Transverse colon (tissue), 4 donors: ENCODE data around the gene FAM110A. TPM values are rescaled to one million over a fixed set of nuclear protein-coding genes. Genes with fewer than 3 reads are reported as not detected.
"Not testable (repeated sequence)": the region's sequence is repeated elsewhere in the genome, so short reads cannot be mapped to it uniquely, and the experiment has no call there.

Experiments
- DNase-seq: peaks from one replicate; pipeline ENCODE4 v3.0.0-alpha.2; 2019
- H3K27ac ChIP-seq, 4 donors: fragments of 200-600 bp; sonication (generic); 2 replicates each; pipeline ENCODE4 v1.5.1; 2016 to 2018; ENCODE audit warnings: inconsistent platforms in 4 of 4
- H3K27me3 ChIP-seq: fragments of 200-600 bp; sonication (generic); 2 replicates; pipeline ENCODE4 v1.5.1; 2017; ENCODE audit warnings: inconsistent platforms
- H3K36me3 ChIP-seq, 4 donors: fragments of 200-600 bp; sonication (generic); 2 replicates each; pipeline ENCODE4 v1.5.1; 2017 to 2019; ENCODE audit warnings: inconsistent platforms in 4 of 4
- H3K4me1 ChIP-seq, 4 donors: fragments of 200-600 bp; sonication (generic); 2 replicates each; pipeline ENCODE4 v1.5.1; 2017 to 2020; ENCODE audit warnings: inconsistent platforms in 4 of 4
- H3K4me3 ChIP-seq, 4 donors: fragments of 200-600 bp; sonication (generic); 1 replicate in 1 of 4; 2 replicates in 3 of 4; pipeline versions ENCODE4 v1.5.1 to v1.6.1; 2017 to 2019; ENCODE audit warnings: inconsistent platforms in 4 of 4
- H3K9me3 ChIP-seq, 2 donors: fragments of 200-600 bp; sonication (generic); 2 replicates each; pipeline ENCODE4 v1.5.1; 2017 to 2019; ENCODE audit warnings: inconsistent platforms in 2 of 2
- CTCF ChIP-seq, 5 experiments: fragments of 200-600 bp in 3 of 5; fragments of 450-650 bp in 2 of 5; sonication (generic) in 3 of 5; IDR thresholded peaks; 1 replicate in 2 of 5; 2 replicates in 3 of 5; pipeline ENCODE4 v1.5.1; 2016 to 2017; ENCODE audit warnings: antibody characterized with exemption in 5 of 5, inconsistent platforms in 3 of 5, mild to moderate bottlenecking in 2 of 5, moderate library complexity in 1 of 5
- EP300 ChIP-seq: sonication (generic); formaldehyde crosslinking; IDR thresholded peaks from one replicate; pipeline ENCODE4 v1.6.1; 2017; ENCODE audit warnings: antibody characterized with exemption, low read depth
- POLR2A ChIP-seq: fragments of 450-650 bp; IDR thresholded peaks from one replicate; pipeline ENCODE4 v1.6.1; 2016; ENCODE audit warnings: antibody characterized with exemption, mild to moderate bottlenecking, moderate library complexity
- POLR2AphosphoS5 ChIP-seq, 3 donors: sonication (generic); formaldehyde crosslinking; IDR thresholded peaks; one replicate each; pipeline ENCODE4 v1.6.1; 2016; ENCODE audit warnings: antibody characterized with exemption in 3 of 3
- WGBS, 2 donors: methylation state at CpG; one replicate each; pipeline ENCODE4 v1.1.5; 2018; ENCODE audit warnings: low coverage in 1 of 2; 5-methylcytosine and 5-hydroxymethylcytosine counted together
- in situ Hi-C, 4 donors: fragments of 200-750 bp; cut with MboI; loops; one replicate each; pipeline versions ENCODE4 v1.15.0 to v1.15.1; 2017; ENCODE audit warnings: low sequenced_read_pairs in 3 of 4, low pct_ligation_motif_present in 1 of 4, low pct_unique_long_range_greater_than_20kb in 1 of 4
- intact Hi-C: fragments of 100-400 bp; cut with DNase I; formaldehyde crosslinking; loops from one replicate; pipeline ENCODE4 v1.15.1; 2023; ENCODE audit warnings: low total_unique reads
- total RNA-seq, 4 donors: library from RNA; depleted of rRNA; stranded (reverse); fragments of >200 nt; gene quantifications; one replicate each; pipeline ENCODE4 v1.1.0, GENCODE V29; 2016

FAM110A gene
- total RNA-seq, 4 donors from 2014 or later, result 4.0 to 14.6 (median 6.9) TPM

GRCh38 chr20:890666-891057 lies 57.1 kb downstream of the FAM110A start:
- no peak for DNase-seq
- intact Hi-C loops, result no loop called here
- H3K27ac ChIP-seq, result no peak overlapping the region
- no peak overlapping the region for H3K4me3 ChIP-seq
- H3K4me1 ChIP-seq, result peaks cover 0 to 3% (median 0%) of the 10 kb centered on the region in 4 donors
- no peaks in the 10 kb centered on the region for H3K36me3 ChIP-seq
- 77 to 93% methylated on average over 6 of the region's 6 CpGs for WGBS, 2 donors
- H3K27me3 ChIP-seq, result peaks cover 2% of the 10 kb centered on the region
- TF ChIP-seq EP300, result no peak
- TF ChIP-seq POLR2A, result no peak
- no peak for TF ChIP-seq POLR2AphosphoS5 (IDR thresholded peaks at IDR 0.05)
- TF ChIP-seq CTCF (IDR thresholded peaks at IDR 0.05), result no peak
- no peaks in the 10 kb centered on the region for H3K9me3 ChIP-seq
- in situ Hi-C loops, result no loop called here

- no peak for DNase-seq
- Histone ChIP-seq H3K4me1 (peaks cover 0 to 3% (median 0%) of the 10 kb centered on the region in 4 donors), H3K36me3 (no peaks in the 10 kb centered on the region), H3K4me3 (no peak overlapping the region), H3K27me3 (no peaks in the 10 kb centered on the region), H3K27ac (no peak overlapping the region), H3K9me3 (no peaks in the 10 kb centered on the region)
- in situ Hi-C loops, result no loop called here
- TF ChIP-seq POLR2A (no peak), EP300 (no peak), CTCF (IDR thresholded peaks at IDR 0.05) (no peak)
- WGBS, 2 donors, result 56 to 59% methylated on average over 5 to 6 of the region's 6 CpGs
- intact Hi-C loops, result no loop called here
Observed at GRCh38 chr20:891058-891705, 57.7 kb downstream of the FAM110A start.

GRCh38 chr20:891706-892080 lies 58.2 kb downstream of the FAM110A start:
- no peak for TF ChIP-seq POLR2AphosphoS5 (IDR thresholded peaks at IDR 0.05)
- TF ChIP-seq EP300, result no peak
- TF ChIP-seq POLR2A, result no peak
- no peak for TF ChIP-seq CTCF (IDR thresholded peaks at IDR 0.05)

GRCh38 chr20:892371-892770 lies 58.9 kb downstream of the FAM110A start:
- H3K36me3 ChIP-seq, DNase-seq, H3K9me3 ChIP-seq, H3K27me3 ChIP-seq, intact Hi-C loops, H3K4me3 ChIP-seq, in situ Hi-C loops, H3K27ac ChIP-seq, H3K4me1 ChIP-seq: not testable (repeated sequence)
- 57 to 77% methylated on average over 3 to 5 of the region's 5 CpGs for WGBS, 2 donors

More at GRCh38 chr20:891706-892080, 58.2 kb downstream of the FAM110A start:
- H3K27ac ChIP-seq, result no peak overlapping the region
- DNase-seq, result no peak
- WGBS, 2 donors, result 66% methylated on average over 4 of the region's 4 CpGs; no CpG with 5 or more reads in 1 of the 2 donors
- no peaks in the 10 kb centered on the region for H3K27me3 ChIP-seq
- peaks cover 0 to 3% (median 0%) of the 10 kb centered on the region in 4 donors for H3K4me1 ChIP-seq
- intact Hi-C loops (no loop called here), in situ Hi-C loops (no loop called here)
- no peak overlapping the region for H3K4me3 ChIP-seq
- H3K9me3 ChIP-seq, result no peaks in the 10 kb centered on the region
- H3K36me3 ChIP-seq, result no peaks in the 10 kb centered on the region

Other genes starting within 250 kb of the FAM110A start
- gene TCF15, start 223.4 kb upstream of the FAM110A start, total RNA-seq, result not detected
- 10 to 100 TPM in 3 of 4 donors, 1 to 10 TPM in 1; 8.6 to 43.0 (median 21.2) TPM for gene SRXN1, start 180.5 kb upstream of the FAM110A start, total RNA-seq
- not detected for gene SCRT2, start 157.9 kb upstream of the FAM110A start, total RNA-seq
- gene SLC52A3, start 65.2 kb upstream of the FAM110A start, total RNA-seq, result 10 to 100 TPM in 3 of 4 donors, 1 to 10 TPM in 1; 7.2 to 35.9 (median 15.3) TPM
- under 1 TPM in 1 of 4 donors, not detected in 3; 0.14 TPM for gene ANGPT4, start 82.6 kb downstream of the FAM110A start, total RNA-seq
- gene RSPO4, start 168.6 kb downstream of the FAM110A start, total RNA-seq, result not detected